Ascending aorta (tissue), 2 donors: ENCODE measurements around the gene MAP7. TPM values are rescaled to one million over a fixed set of nuclear protein-coding genes. Genes with fewer than 3 reads are reported as not detected.

Source experiments
- DNase-seq, 2 donors: peaks; one replicate each; pipeline ENCODE4 v3.0.0-alpha.2; 2019; ENCODE audit warnings: low spot score in 2 of 2
- H3K27ac ChIP-seq, 2 donors: fragments of 200-600 bp; sonication (generic); one replicate each; pipeline ENCODE4 v1.5.1; 2016 to 2017; ENCODE audit warnings: mild to moderate bottlenecking in 1 of 2
- H3K27me3 ChIP-seq: fragments of 200-600 bp; sonication (generic); one replicate; pipeline ENCODE4 v1.5.1; 2017
- H3K36me3 ChIP-seq, 2 donors: fragments of 200-600 bp; sonication (generic); one replicate each; pipeline ENCODE4 v1.5.1; 2016
- H3K4me1 ChIP-seq, 2 donors: fragments of 200-600 bp; sonication (generic); one replicate each; pipeline ENCODE4 v1.5.1; 2016 to 2017; ENCODE audit warnings: mild to moderate bottlenecking in 1 of 2
- H3K4me3 ChIP-seq, 2 donors: fragments of 200-600 bp; sonication (generic); one replicate each; pipeline ENCODE4 v1.5.1; 2016 to 2017; ENCODE audit warnings: mild to moderate bottlenecking in 1 of 2
- H3K9me3 ChIP-seq, 2 donors: fragments of 200-600 bp; sonication (generic); one replicate each; pipeline ENCODE4 v1.5.1; 2016
- CTCF ChIP-seq, 3 experiments: fragments of 200-600 bp in 2 of 3; fragments of 450-650 bp in 1 of 3; sonication (generic) in 2 of 3; IDR thresholded peaks; one replicate each; pipeline ENCODE4 v1.5.1; 2016 to 2019; ENCODE audit warnings: antibody characterized with exemption in 3 of 3, mild to moderate bottlenecking in 1 of 3, moderate library complexity in 1 of 3
- intact Hi-C: fragments of 100-400 bp; cut with DNase I; formaldehyde crosslinking; loops from one replicate; pipeline ENCODE4 v1.15.1; 2023
- total RNA-seq: library from RNA; depleted of rRNA; stranded (reverse); fragments of >200 nt; gene quantifications from one replicate; pipeline ENCODE4 v1.1.0, GENCODE V29; 2016

The MAP7 gene
- total RNA-seq, 1 donor from 2014 or later, result not detected

- Histone ChIP-seq H3K27ac (no peak overlapping the region), H3K36me3 (no peaks in the 10 kb centered on the region), H3K4me1 (peaks cover 4 to 8% of the 10 kb centered on the region in 2 donors), H3K27me3 (no peaks in the 10 kb centered on the region), H3K9me3 (no peaks in the 10 kb centered on the region), H3K4me3 (no peak overlapping the region)
- intact Hi-C loops, result no loop called here
- no peak for DNase-seq
- TF ChIP-seq CTCF (IDR thresholded peaks at IDR 0.05), result no peak
These were observed 3.9 kb downstream of the MAP7 start for GRCh38 chr6:136546331-136546730.

GRCh38 chr6:136544326-136544725, 5.9 kb downstream of the MAP7 start:
- no peaks in the 10 kb centered on the region for H3K27me3 ChIP-seq
- no peak overlapping the region for H3K27ac ChIP-seq
- peaks cover 0 to under 1% of the 10 kb centered on the region in 2 donors for H3K4me1 ChIP-seq
- no peaks in the 10 kb centered on the region for H3K36me3 ChIP-seq
- no peak for DNase-seq
- no peaks in the 10 kb centered on the region for H3K9me3 ChIP-seq
- no peak overlapping the region for H3K4me3 ChIP-seq
- no peak for TF ChIP-seq CTCF (IDR thresholded peaks at IDR 0.05)
- intact Hi-C loops, result no loop called here

GRCh38 chr6:136541395-136541794, 8.8 kb downstream of the MAP7 start:
- H3K36me3 ChIP-seq, result no peaks in the 10 kb centered on the region
- H3K4me1 ChIP-seq, result no peaks in the 10 kb centered on the region
- H3K27me3 ChIP-seq, result no peaks in the 10 kb centered on the region
- H3K4me3 ChIP-seq, result no peak overlapping the region
- no peak overlapping the region for H3K27ac ChIP-seq
- intact Hi-C loops, result no loop called here
- TF ChIP-seq CTCF (IDR thresholded peaks at IDR 0.05), result no peak
- no peak for DNase-seq
- H3K9me3 ChIP-seq, result no peaks in the 10 kb centered on the region

- H3K4me3 ChIP-seq, result no peak overlapping the region
- H3K36me3 ChIP-seq, result no peaks in the 10 kb centered on the region
- no peak for TF ChIP-seq CTCF (IDR thresholded peaks at IDR 0.05)
- no peak overlapping the region for H3K27ac ChIP-seq
- no peak for DNase-seq
- no peaks in the 10 kb centered on the region for H3K4me1 ChIP-seq
- intact Hi-C loops, result no loop called here
- H3K27me3 ChIP-seq, result no peaks in the 10 kb centered on the region
- H3K9me3 ChIP-seq, result no peaks in the 10 kb centered on the region
These were observed 10.1 kb downstream of the MAP7 start for GRCh38 chr6:136539967-136540652.

- intact Hi-C loops, result no loop called here
- no peaks in the 10 kb centered on the region for H3K36me3 ChIP-seq
- no peak overlapping the region for H3K27ac ChIP-seq
- no peak overlapping the region for H3K4me3 ChIP-seq
- no peaks in the 10 kb centered on the region for H3K27me3 ChIP-seq
- no peaks in the 10 kb centered on the region for H3K4me1 ChIP-seq
- TF ChIP-seq CTCF (IDR thresholded peaks at IDR 0.05), result no peak
- H3K9me3 ChIP-seq, result no peaks in the 10 kb centered on the region
- no peak for DNase-seq
These were observed 11.4 kb downstream of the MAP7 start for GRCh38 chr6:136538836-136539235.
